H1 (cell line): ENCODE results near the gene NHEJ1. TPM values are rescaled to one million over a fixed set of nuclear protein-coding genes. Genes with fewer than 3 reads are reported as not detected.

Source experiments
- CTCF ChIA-PET: fragments of 300-600 bp; sonication (Branson Sonifier 250); formaldehyde crosslinking; loops from one replicate; lab custom pipeline; 2021; ENCODE audit not compliant: partially characterized antibody; lab: Charles Lee
- POLR2A ChIA-PET: fragments of 300-600 bp; sonication (Branson Sonifier 250); formaldehyde crosslinking; loops from one replicate; lab custom pipeline; 2021; ENCODE audit warnings: inconsistent platforms; ENCODE audit not compliant: partially characterized antibody; lab: Charles Lee
- DNase-seq, 2 experiments: peaks; one replicate each; pipeline versions ENCODE4 v3.0.0 to v3.0.0-alpha.2; 2010 to 2022; ENCODE audit warnings: low spot score in 2 of 2, low read depth in 1 of 2, mixed read lengths in 1 of 2
- FAIRE-seq: peaks from 2 replicates; lab custom pipeline; 2011; peaks lifted over from hg19 to GRCh38; lab: Jason Lieb, UNC
- H2AFZ ChIP-seq: 2 replicates; pipeline ENCODE4 v1.8.1; 2012; ENCODE audit warnings: low read length, inconsistent platforms
- H2AK5ac ChIP-seq: 2 replicates; pipeline ENCODE4 v1.6.1; 2013; ENCODE audit warnings: low read depth, low read length
- H2BK120ac ChIP-seq: replicated peaks from 2 replicates; pipeline ENCODE3; 2013; ENCODE audit warnings: low read depth, low read length, inconsistent platforms
- H2BK12ac ChIP-seq: 2 replicates; pipeline ENCODE4 v1.6.1; 2013; ENCODE audit warnings: low read depth, low read length
- H2BK15ac ChIP-seq: 2 replicates; pipeline ENCODE4 v1.6.1; 2013; ENCODE audit warnings: low read length
- H2BK20ac ChIP-seq: 2 replicates; pipeline ENCODE4 v1.6.1; 2013; ENCODE audit warnings: low read length
- H2BK5ac ChIP-seq: 2 replicates; pipeline ENCODE4 v1.6.1; 2013; ENCODE audit warnings: low read depth, low read length
- H3K14ac ChIP-seq: 2 replicates; pipeline ENCODE4 v1.6.1; 2013; ENCODE audit warnings: inconsistent platforms; ENCODE audit not compliant: insufficient read length
- H3K18ac ChIP-seq: 2 replicates; pipeline ENCODE4 v1.6.1; 2013; ENCODE audit warnings: low read length; ENCODE audit errors: extremely low read depth
- H3K23ac ChIP-seq: 2 replicates; pipeline ENCODE4 v1.6.1; 2013; ENCODE audit warnings: inconsistent platforms; ENCODE audit not compliant: insufficient read length
- H3K23me2 ChIP-seq: 2 replicates; pipeline ENCODE4 v1.6.1; 2013; ENCODE audit warnings: low read depth, low read length
- H3K27ac ChIP-seq: 2 replicates; pipeline ENCODE4 v1.6.1; 2011; ENCODE audit warnings: low read depth, low read length, inconsistent platforms
- H3K27me3 ChIP-seq, 4 experiments: replicated peaks in 1 of 4; 1 replicate in 1 of 4; 2 replicates in 3 of 4; pipeline versions ENCODE4 v1.6.1 to v1.8.1; 2011 to 2013; ENCODE audit warnings: low read length in 3 of 4, mild to moderate bottlenecking in 3 of 4, inconsistent platforms in 2 of 4, mixed read lengths in 2 of 4, moderate library complexity in 1 of 4; ENCODE audit not compliant: control insufficient read depth in 3 of 4, insufficient read depth in 3 of 4; ENCODE audit errors: extremely low read depth in 1 of 4
- H3K36me3 ChIP-seq, 4 experiments: 2 replicates each; pipeline versions ENCODE4 v1.6.1 to v1.8.1; 2011 to 2013; ENCODE audit warnings: mild to moderate bottlenecking in 4 of 4, low read length in 3 of 4, moderate library complexity in 2 of 4, control low read depth in 1 of 4, inconsistent platforms in 1 of 4; ENCODE audit not compliant: insufficient read depth in 4 of 4, control insufficient read depth in 2 of 4
- H3K4ac ChIP-seq: replicated peaks from 2 replicates; pipeline ENCODE3; 2013; ENCODE audit warnings: low read length, low read depth, mixed read lengths, inconsistent platforms; ENCODE audit not compliant: insufficient read length
- H3K4me1 ChIP-seq, 4 experiments: replicated peaks in 1 of 4; 1 replicate in 1 of 4; 2 replicates in 3 of 4; pipeline versions ENCODE4 v1.6.1 to v1.8.1; 2011 to 2013; ENCODE audit warnings: low read length in 3 of 4, inconsistent platforms in 2 of 4, mixed read lengths in 1 of 4; ENCODE audit not compliant: insufficient read depth in 4 of 4, control insufficient read depth in 3 of 4
- H3K4me2 ChIP-seq, 2 experiments: 2 replicates each; pipeline versions ENCODE4 v1.6.1 to v1.8.1; 2011 to 2013; ENCODE audit warnings: low read depth in 2 of 2, low read length in 2 of 2, control low read depth in 1 of 2, inconsistent platforms in 1 of 2, mild to moderate bottlenecking in 1 of 2; ENCODE audit not compliant: insufficient read depth in 1 of 2
- H3K4me3 ChIP-seq, 4 experiments: fragments of 200-600, 300-600 bp in 1 of 4; sonication (generic), shearing (Covaris generic), sonication (Bioruptor Twin) in 1 of 4; 2 replicates each; pipeline versions ENCODE4 v1.5.1 to v1.8.1; 2011 to 2016; ENCODE audit warnings: low read length in 4 of 4, low read depth in 3 of 4, control low read depth in 2 of 4, inconsistent platforms in 2 of 4, mild to moderate bottlenecking in 2 of 4, mixed read lengths in 1 of 4, moderate library complexity in 1 of 4; ENCODE audit not compliant: insufficient read depth in 2 of 4; ENCODE audit errors: extremely low read depth in 1 of 4
- H3K56ac ChIP-seq: replicated peaks from 2 replicates; pipeline ENCODE3; 2013; ENCODE audit warnings: low read depth, mild to moderate bottlenecking, mixed read lengths, low read length, inconsistent platforms; ENCODE audit not compliant: insufficient read length
- H3K79me1 ChIP-seq: 2 replicates; pipeline ENCODE4 v1.6.1; 2013; ENCODE audit warnings: low read depth, low read length, control low read depth
- H3K79me2 ChIP-seq, 2 experiments: 2 replicates each; pipeline versions ENCODE4 v1.6.1 to v1.8.1; 2012 to 2013; ENCODE audit warnings: low read length in 2 of 2, mild to moderate bottlenecking in 2 of 2, inconsistent platforms in 1 of 2; ENCODE audit not compliant: insufficient read depth in 2 of 2, control insufficient read depth in 1 of 2
- H3K9ac ChIP-seq, 4 experiments: replicated peaks in 1 of 4; 1 replicate in 1 of 4; 2 replicates in 3 of 4; pipeline versions ENCODE4 v1.6.1 to v1.8.1; 2011 to 2013; ENCODE audit warnings: low read depth in 3 of 4, low read length in 3 of 4, control low read depth in 2 of 4, mild to moderate bottlenecking in 2 of 4, moderate library complexity in 2 of 4, inconsistent platforms in 1 of 4; ENCODE audit errors: extremely low read depth in 1 of 4
- H3K9me3 ChIP-seq, 2 experiments: 2 replicates each; pipeline versions ENCODE4 v1.6.1 to v1.8.1; 2012 to 2013; ENCODE audit warnings: mild to moderate bottlenecking in 2 of 2, moderate library complexity in 2 of 2, control low read depth in 1 of 2, inconsistent platforms in 1 of 2, low read depth in 1 of 2, low read length in 1 of 2, mixed read lengths in 1 of 2; ENCODE audit not compliant: insufficient read depth in 2 of 2
- H4K20me1 ChIP-seq, 2 experiments: replicated peaks in 1 of 2; 2 replicates each; pipeline versions ENCODE3 to v1.8.1; 2011 to 2013; ENCODE audit warnings: inconsistent platforms in 2 of 2, low read length in 2 of 2, mild to moderate bottlenecking in 1 of 2; ENCODE audit not compliant: insufficient read depth in 2 of 2, control insufficient read depth in 1 of 2
- H4K5ac ChIP-seq: 2 replicates; pipeline ENCODE4 v1.6.1; 2013; ENCODE audit warnings: low read length, low read depth, mixed read lengths, inconsistent platforms; ENCODE audit not compliant: insufficient read length
- H4K8ac ChIP-seq: 2 replicates; pipeline ENCODE4 v1.8.0; 2013; ENCODE audit warnings: mild to moderate bottlenecking, moderate library complexity, low read length, inconsistent platforms; ENCODE audit not compliant: insufficient read depth; ENCODE audit errors: extremely low read depth
- H4K91ac ChIP-seq: replicated peaks from 2 replicates; pipeline ENCODE3; 2013; ENCODE audit warnings: low read length, mixed read lengths, inconsistent platforms; ENCODE audit not compliant: insufficient read length
- BCL11A ChIP-seq, 2 experiments: IDR thresholded peaks; one replicate each; pipeline ENCODE4 v1.6.1; 2011; ENCODE audit warnings: low read depth in 2 of 2, low read length in 2 of 2, mild to moderate bottlenecking in 2 of 2
- EP300 ChIP-seq, 2 experiments: IDR thresholded peaks; 1 replicate in 1 of 2; 2 replicates in 1 of 2; pipeline ENCODE4 v1.6.1; 2011 to 2012; ENCODE audit warnings: low read depth in 2 of 2, low read length in 2 of 2, mild to moderate bottlenecking in 2 of 2, borderline replicate concordance in 1 of 2, inconsistent platforms in 1 of 2, moderate library complexity in 1 of 2
- KDM1A ChIP-seq: fragments of 200-600, 300-600 bp; sonication (generic); IDR thresholded peaks from 2 replicates; pipeline ENCODE4 v1.7.1; 2016; ENCODE audit warnings: mild to moderate bottlenecking, low read length, borderline replicate concordance
- MAFK ChIP-seq: IDR thresholded peaks from 2 replicates; pipeline ENCODE4 v1.6.1; 2012; ENCODE audit warnings: low read depth, mild to moderate bottlenecking, improper control_type of control experiment, low read length
- PHF8 ChIP-seq: fragments of 200-600 bp; sonication (generic); conservative IDR thresholded peaks from 2 replicates; pipeline ENCODE4 v1.7.1; 2012; ENCODE audit warnings: low read depth, mild to moderate bottlenecking, inconsistent platforms, low read length, moderate library complexity
- RFX5 ChIP-seq: IDR thresholded peaks from 2 replicates; pipeline ENCODE4 v1.6.1; 2011; ENCODE audit warnings: low read depth, low read length, improper control_type of control experiment, borderline replicate concordance
- RXRA ChIP-seq: IDR thresholded peaks from 2 replicates; pipeline ENCODE4 v1.6.1; 2011; ENCODE audit warnings: low read depth, mild to moderate bottlenecking, low read length, moderate library complexity; ENCODE audit not compliant: insufficient read depth
- SAP30 ChIP-seq: fragments of 300-600 bp; sonication (generic); IDR thresholded peaks from 2 replicates; pipeline ENCODE4 v1.7.1; 2012; ENCODE audit warnings: low read length, moderate library complexity, mild to moderate bottlenecking, inconsistent platforms; ENCODE audit not compliant: insufficient read depth, insufficient replicate concordance
- TAF1 ChIP-seq: IDR thresholded peaks from 2 replicates; pipeline ENCODE4 v1.6.1; 2011; ENCODE audit warnings: mild to moderate bottlenecking, low read depth, low read length
- TAF7 ChIP-seq: optimal IDR thresholded peaks from 2 replicates; pipeline ENCODE3; 2011; ENCODE audit warnings: low read depth, mild to moderate bottlenecking, inconsistent platforms, low read length, moderate library complexity, borderline replicate concordance
- TBP ChIP-seq: IDR thresholded peaks from 2 replicates; pipeline ENCODE4 v1.6.1; 2011; ENCODE audit warnings: low read depth, low read length, improper control_type of control experiment
- WGBS, 2 experiments: shearing (Covaris generic) in 1 of 2; methylation state at CpG; one replicate each; pipeline versions ENCODE4 v1.1.6 to v1.1.7; 2013 to 2015; ENCODE audit warnings: low lambda C conversion rate in 2 of 2, mixed read lengths in 2 of 2, inconsistent platforms in 1 of 2, low coverage in 1 of 2, missing lambda C conversion rate in 1 of 2; ENCODE audit not compliant: insufficient replicate concordance in 2 of 2, insufficient coverage in 1 of 2, insufficient read length in 1 of 2; ENCODE audit errors: extremely low coverage in 1 of 2, missing lambda C conversion rate in 1 of 2; 5-methylcytosine and 5-hydroxymethylcytosine counted together
- polyA plus RNA-seq, 7 experiments: library from polyadenylated mRNA; depleted of rRNA in 3 of 7; stranded (reverse) in 5 of 7; unstranded in 2 of 7; fragments of >200 nt in 5 of 7; fragments of 200-250 nt in 2 of 7; gene quantifications; 1 replicate in 5 of 7; 2 replicates in 1 of 7; 4 replicates in 1 of 7; pipeline versions ENCODE4 v1.2.1 to v1.2.3, GENCODE V29; 2011 to 2013; ENCODE audit warnings: missing spikeins in 2 of 7, mixed read lengths in 2 of 7
- total RNA-seq: library from RNA; stranded (reverse); fragmentation: NEBNext Ultra II Directional; extraction: Animal tissue kit (Norgen Biotek cat#: 25700); gene quantifications from 2 replicates; pipeline ENCODE4 v1.2.1, GENCODE V29; 2021
- TF ChIP-seq, protein P1 (sequence below): IDR thresholded peaks from 2 replicates; pipeline ENCODE4 v1.6.1; 2012; ENCODE audit warnings: inconsistent platforms

The NHEJ1 gene
- total and polyA plus RNA-seq, 2 of the 8 experiments (the other 6 are each of a cell fraction or from before 2014, with no cell fraction given) = 22.7 to 24.1 TPM

- Histone ChIP-seq H4K91ac (no peak overlapping the region), H3K56ac (no peak overlapping the region), H3K18ac (no peak overlapping the region), H3K4me2 (no peak overlapping the region), H4K8ac (no peak overlapping the region), H3K23ac (no peak overlapping the region), H2BK12ac (no peak overlapping the region), H2AFZ (no peak overlapping the region), H3K23me2 (no peaks in the 10 kb centered on the region), H2BK20ac (no peak overlapping the region), H4K20me1 (peaks cover 1 to 3% of the 10 kb centered on the region in 2 experiments), H3K9me3 (no peaks in the 10 kb centered on the region), H4K5ac (no peak overlapping the region), H3K14ac (no peak overlapping the region), H3K4ac (no peak overlapping the region), H3K36me3 (peaks cover 0 to 2% (median under 1%) of the 10 kb centered on the region in 4 experiments; a peak in 2 of 8 replicates), H2BK5ac (no peak overlapping the region), H3K4me1 (no peaks in the 10 kb centered on the region), H2BK15ac (no peak overlapping the region), H2AK5ac (no peak overlapping the region), H3K9ac (no peak overlapping the region), H3K4me3 (no peak overlapping the region), H3K79me2 (no peaks in the 10 kb centered on the region), H3K79me1 (no peaks in the 10 kb centered on the region), H3K27me3 (no peaks in the 10 kb centered on the region), H3K27ac (no peak overlapping the region), H2BK120ac (no peak overlapping the region)
- 98% methylated on average over 3 of the region's 3 CpGs; no CpG with 5 or more reads in 1 of the 2 experiments for WGBS, 2 experiments
- CTCF ChIA-PET = interaction anchor here (1.1 to 1.7 kb wide), 5 partner anchors 14 to 37 kb away, joined by 3 to 12 read pairs (median 4); no protein-coding TSS in a partner anchor
- POLR2A ChIA-PET = no interaction called here
- DNase-seq = no peak
- FAIRE-seq = no peak
- TF ChIP-seq BCL11A (IDR thresholded peaks at IDR 0.05; ENCODE audit: low read depth in 2 of 2, low read length in 2 of 2) (no peak), EP300 (IDR thresholded peaks at IDR 0.05; ENCODE audit: borderline replicate concordance in 1 of 2, low read depth in 2 of 2, low read length in 2 of 2) (no peak), SAP30 (no peak), PHF8 (no peak), MAFK (no peak), TBP (no peak), TAF7 (no peak), KDM1A (no peak), RXRA (no peak), RFX5 (no peak), TAF1 (no peak)
- TF ChIP-seq, protein P1, sequence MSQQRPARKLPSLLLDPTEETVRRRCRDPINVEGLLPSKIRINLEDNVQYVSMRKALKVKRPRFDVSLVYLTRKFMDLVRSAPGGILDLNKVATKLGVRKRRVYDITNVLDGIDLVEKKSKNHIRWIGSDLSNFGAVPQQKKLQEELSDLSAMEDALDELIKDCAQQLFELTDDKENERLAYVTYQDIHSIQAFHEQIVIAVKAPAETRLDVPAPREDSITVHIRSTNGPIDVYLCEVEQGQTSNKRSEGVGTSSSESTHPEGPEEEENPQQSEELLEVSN = no peak
These were observed 19.9 kb downstream of the NHEJ1 start for GRCh38 chr2:219140722-219141121.
